Measurements from ENCODE around the gene SRMS.

DNA sequence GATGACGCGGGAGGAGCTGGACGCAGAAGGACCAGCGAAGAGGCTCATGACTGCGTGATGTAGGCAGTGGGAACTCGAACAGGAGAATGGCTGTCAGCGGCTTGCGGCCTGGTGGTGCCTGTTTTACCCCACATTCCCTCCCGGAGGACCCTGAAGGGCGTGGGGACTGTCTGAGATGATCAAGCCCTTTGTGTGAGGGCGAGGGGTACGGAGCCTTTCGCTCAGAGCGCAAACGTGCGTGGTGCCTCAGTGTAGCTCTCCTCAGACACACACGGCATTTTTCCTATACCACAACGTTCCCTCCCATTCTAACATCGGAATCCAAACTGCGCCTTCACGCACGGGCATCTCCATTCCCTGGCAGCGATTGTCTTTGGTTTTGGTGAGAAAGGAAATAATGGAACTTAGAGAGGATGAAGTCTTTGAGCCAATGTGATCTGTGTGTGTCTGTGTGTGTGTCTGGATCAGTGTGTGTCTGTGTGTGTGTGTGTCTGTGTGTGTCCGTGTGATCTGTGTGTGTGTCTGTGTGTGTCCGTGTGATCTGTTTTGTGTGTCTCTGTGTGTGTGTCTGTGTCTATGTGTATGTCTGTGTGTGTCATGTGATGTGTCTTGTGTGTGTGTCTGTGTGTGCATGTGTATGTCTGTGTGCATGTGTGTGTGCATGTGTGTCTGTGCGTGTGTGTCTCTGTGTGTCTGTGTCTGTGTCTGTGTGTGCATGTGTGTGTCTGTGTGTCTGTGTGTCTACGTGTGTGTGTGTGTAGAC, 15.7 kb downstream of the SRMS start:
- TF ChIP-seq CTCF (IDR thresholded peaks at IDR 0.05; ENCODE audit: insufficient read depth, low read length, poor library complexity, severe bottlenecking) (no peak), EZH2phosphoT487 (conservative IDR thresholded peaks at IDR 0.05; ENCODE audit: low read length) (no peak)

All from SU-DHL-6 (cell line).